Calu3 (cell line): ENCODE results near the gene UCN2. TPM values are rescaled to one million over a fixed set of nuclear protein-coding genes. Genes with fewer than 3 reads are reported as not detected.
A peak's percentile ranks its signal among the peaks of the same experiment; 100 is the strongest.

Experiments used
- BruUV-seq: library from RNA; stranded (reverse); fragments of 400-500 nt; replicated peaks from 2 replicates; lab custom pipeline; 2021; lab: Mats Ljungman, UMichigan
- CTCF ChIA-PET: fragments of 300-600 bp; sonication (Branson Sonifier 250); formaldehyde crosslinking; loops from one replicate; lab custom pipeline; 2022; ENCODE audit warnings: antibody characterized with exemption; lab: Charles Lee
- DNase-seq: peaks from one replicate; pipeline ENCODE4 v3.0.0; 2022
- H3K27ac Mint-ChIP-seq: one replicate; pipeline ENCODE4 v1.8.0; 2022; ENCODE audit warnings: mixed read lengths; ENCODE audit not compliant: unreplicated experiment
- H3K27me3 Mint-ChIP-seq: one replicate; pipeline ENCODE4 v1.8.0; 2022; ENCODE audit warnings: mixed read lengths; ENCODE audit not compliant: unreplicated experiment
- H3K36me3 Mint-ChIP-seq: one replicate; pipeline ENCODE4 v1.8.0; 2022; ENCODE audit warnings: mild to moderate bottlenecking, moderate library complexity, mixed read lengths; ENCODE audit not compliant: insufficient read depth, unreplicated experiment
- H3K4me1 Mint-ChIP-seq: one replicate; pipeline ENCODE4 v1.8.0; 2022; ENCODE audit warnings: mild to moderate bottlenecking, low read depth, mixed read lengths; ENCODE audit not compliant: unreplicated experiment
- H3K4me3 Mint-ChIP-seq: one replicate; pipeline ENCODE4 v1.8.0; 2022; ENCODE audit warnings: mild to moderate bottlenecking, low read depth, moderate library complexity, mixed read lengths; ENCODE audit not compliant: unreplicated experiment
- H3K9me3 Mint-ChIP-seq: one replicate; pipeline ENCODE4 v1.8.0; 2022; ENCODE audit warnings: low read depth, mixed read lengths; ENCODE audit not compliant: unreplicated experiment
- CTCF ChIP-seq: fragments of 200-600 bp; IDR thresholded peaks from one replicate; pipeline ENCODE4 v1.8.0; 2022; ENCODE audit warnings: antibody characterized with exemption; ENCODE audit not compliant: unreplicated experiment
- intact Hi-C: fragments of 100-400 bp; cut with micrococcal nuclease; formaldehyde crosslinking; loops from one replicate; pipeline ENCODE4 v1.10.0; 2022; ENCODE audit not compliant: unreplicated experiment
- total RNA-seq: library from RNA; stranded (reverse); gene quantifications from 2 replicates; pipeline ENCODE4 v1.2.3, GENCODE V29; 2022

UCN2 gene
- total RNA-seq, 1 experiment from 2014 or later: 0.94 TPM

- peaks cover 39% of the 10 kb centered on the region for H3K36me3 Mint-ChIP-seq
- intact Hi-C loops: no loop called here
- H3K27me3 Mint-ChIP-seq: no peaks in the 10 kb centered on the region
- BruUV-seq: no TSS peak
- H3K27ac Mint-ChIP-seq: no peak overlapping the region
- H3K4me1 Mint-ChIP-seq: peaks cover 1% of the 10 kb centered on the region
- DNase-seq: no peak
- H3K4me3 Mint-ChIP-seq: no peak overlapping the region
- TF ChIP-seq CTCF: no peak
- CTCF ChIA-PET: no interaction called here
- no peaks in the 10 kb centered on the region for H3K9me3 Mint-ChIP-seq
Observed at GRCh38 chr3:48601622-48601994, 38.0 kb upstream of the UCN2 start.

GRCh38 chr3:48600711-48601621 lies 37.4 kb upstream of the UCN2 start:
- H3K27ac Mint-ChIP-seq: no peak overlapping the region

GRCh38 chr3:48599509-48600285 lies 36.1 kb upstream of the UCN2 start:
- Mint-ChIP-seq H3K4me3 (no peak overlapping the region), H3K27me3 (no peaks in the 10 kb centered on the region), H3K27ac (no peak overlapping the region), H3K9me3 (no peaks in the 10 kb centered on the region), H3K4me1 (peaks cover 13% of the 10 kb centered on the region), H3K36me3 (peaks cover 49% of the 10 kb centered on the region)
- CTCF ChIA-PET: no interaction called here
- intact Hi-C loops: loop anchor here (5.0 kb wide), 1 partner anchor 37 kb away; the partner anchor contains the start of gene UCN2
- DNase-seq: no peak
- no peak for TF ChIP-seq CTCF
- BruUV-seq: no TSS peak

More at GRCh38 chr3:48600711-48601621, 37.4 kb upstream of the UCN2 start:
- DNase-seq: no peak
- Mint-ChIP-seq H3K4me3 (no peak overlapping the region), H3K36me3 (peaks cover 42% of the 10 kb centered on the region), H3K9me3 (no peaks in the 10 kb centered on the region), H3K4me1 (peaks cover 8% of the 10 kb centered on the region), H3K27me3 (no peaks in the 10 kb centered on the region)
- intact Hi-C loops: no loop called here
- BruUV-seq: TSS peak; percentile 11
- no peak for TF ChIP-seq CTCF
- CTCF ChIA-PET: no interaction called here

GRCh38 chr3:48599077-48599501 lies 35.5 kb upstream of the UCN2 start:
- no peak overlapping the region for H3K4me3 Mint-ChIP-seq
- no TSS peak for BruUV-seq
- peaks cover 13% of the 10 kb centered on the region for H3K4me1 Mint-ChIP-seq
- CTCF ChIA-PET: interaction anchor here (0.6 kb wide), 1 partner anchor 262 kb away, joined by 3 read pairs; no protein-coding TSS in a partner anchor
- TF ChIP-seq CTCF: no peak
- no peak for DNase-seq
- no peaks in the 10 kb centered on the region for H3K27me3 Mint-ChIP-seq
- H3K27ac Mint-ChIP-seq: no peak overlapping the region
- H3K36me3 Mint-ChIP-seq: peaks cover 47% of the 10 kb centered on the region
- intact Hi-C loops: loop anchor here (5.0 kb wide), 1 partner anchor 37 kb away; the partner anchor contains the start of gene UCN2
- no peaks in the 10 kb centered on the region for H3K9me3 Mint-ChIP-seq
